ENCODE data around the gene MOB3B.

MOB3B gene

DNA sequence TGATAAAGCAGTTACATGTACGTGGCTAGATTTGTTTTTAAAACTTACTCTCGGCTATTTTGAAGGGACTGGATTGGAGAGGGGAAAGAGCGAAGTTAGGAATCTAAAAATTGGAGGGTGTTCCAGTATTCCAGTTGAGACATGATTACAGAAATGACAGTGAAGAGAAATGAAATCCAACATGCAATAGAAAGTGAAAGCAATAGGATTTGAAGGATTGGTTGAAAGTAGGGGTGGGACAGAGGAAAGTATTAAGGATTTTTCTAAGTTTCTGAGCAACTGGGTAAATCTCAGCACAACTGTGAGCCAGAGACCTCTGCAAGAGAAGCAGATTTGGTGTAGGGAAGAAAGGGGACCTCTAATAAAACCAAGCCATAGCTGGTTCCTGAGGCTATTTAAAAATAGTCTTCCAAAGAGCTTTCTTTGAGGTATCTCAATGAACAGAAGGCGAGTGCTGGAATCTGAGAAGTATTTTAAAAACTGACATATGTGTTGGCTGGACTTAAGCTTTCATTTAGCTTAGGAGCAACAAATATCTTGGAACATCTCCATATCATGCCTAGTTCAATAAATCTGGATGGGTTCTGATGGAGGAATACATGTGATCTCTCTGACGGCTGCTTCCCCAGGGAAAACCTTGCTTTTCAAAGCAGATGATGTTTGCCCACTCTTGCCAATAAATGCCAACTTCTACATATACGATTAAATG, 115.9 kb downstream of the MOB3B start:
- no peak for DNase-seq

DNA sequence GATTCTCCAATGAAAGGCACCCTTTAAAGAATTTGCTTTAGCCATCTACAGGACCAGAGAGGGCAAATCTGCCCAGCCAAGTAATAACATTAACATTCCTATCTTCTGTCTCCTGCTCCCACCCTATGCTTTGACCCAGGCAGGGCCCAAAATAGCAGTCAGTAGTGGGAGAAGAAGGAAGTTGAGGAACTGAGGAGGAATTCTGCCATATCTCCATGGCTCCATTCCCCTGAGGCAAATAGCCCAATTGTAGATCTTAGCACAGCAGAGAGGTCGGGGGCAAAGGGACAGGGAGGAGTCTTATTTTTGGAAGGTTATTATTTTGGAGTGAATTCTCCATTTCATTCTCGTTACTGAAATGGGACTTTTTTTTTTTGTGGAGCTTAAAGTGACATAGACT, 116.7 kb downstream of the MOB3B start:
- DNase-seq, result no peak

DNA sequence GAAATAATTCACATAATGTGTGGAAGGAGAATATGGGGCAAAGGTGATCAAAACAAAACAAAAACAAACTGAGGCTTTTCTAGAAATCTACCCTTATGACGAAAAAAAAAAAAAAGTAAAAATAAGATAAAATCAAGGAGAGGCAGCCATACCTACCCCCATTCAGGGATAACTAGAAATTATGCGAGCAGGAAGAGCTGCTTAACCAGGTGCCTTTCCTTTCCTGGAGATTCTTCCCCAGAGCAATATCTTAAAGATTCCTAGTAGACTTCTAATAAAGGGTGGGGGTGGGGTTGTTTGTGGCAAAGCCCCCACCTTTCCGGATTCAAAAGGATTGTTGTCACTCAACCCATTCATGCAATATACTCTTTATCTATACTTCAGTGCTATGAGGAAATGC, 117.5 kb downstream of the MOB3B start:
- DNase-seq, result no peak

DNA sequence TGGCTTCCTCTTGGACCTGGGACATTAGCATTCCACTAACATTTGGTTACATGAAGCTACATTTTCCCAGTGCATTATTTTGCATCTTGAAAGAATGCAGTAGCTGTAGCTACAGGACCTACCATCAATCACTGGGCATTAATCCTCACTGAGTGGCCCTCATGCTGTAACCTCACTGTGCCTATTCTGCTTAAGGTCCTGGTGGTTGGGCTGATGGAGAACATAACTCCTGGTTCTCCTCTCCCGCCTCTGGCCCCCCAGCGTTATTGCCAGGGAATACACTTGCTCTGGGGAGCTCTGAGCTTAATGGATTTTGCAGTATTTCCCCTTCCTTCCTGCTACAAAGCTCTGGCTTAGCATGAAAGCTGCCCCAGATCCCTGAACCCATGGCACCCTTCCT, 121.1 kb downstream of the MOB3B start:
- no peak for DNase-seq

DNA sequence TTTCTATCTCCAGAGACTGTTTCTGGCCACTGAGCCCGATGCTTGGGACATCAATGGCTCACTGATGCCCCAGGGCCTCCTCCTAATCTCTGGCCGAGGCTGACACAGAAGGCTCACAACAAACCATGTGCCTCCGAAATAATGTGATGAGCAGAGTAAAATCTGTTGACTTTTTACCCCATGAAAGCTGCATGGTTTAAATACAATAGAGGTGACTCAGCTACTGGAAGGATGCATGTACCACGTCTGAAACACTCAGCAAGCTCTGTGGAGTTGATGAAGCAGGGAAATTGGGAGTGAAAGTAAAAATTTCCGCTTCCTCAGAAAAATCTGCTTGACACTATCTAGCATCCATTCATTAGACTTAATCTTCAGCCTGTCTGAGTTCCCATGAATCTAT, 121.6 kb downstream of the MOB3B start:
- no peak for DNase-seq

DNA sequence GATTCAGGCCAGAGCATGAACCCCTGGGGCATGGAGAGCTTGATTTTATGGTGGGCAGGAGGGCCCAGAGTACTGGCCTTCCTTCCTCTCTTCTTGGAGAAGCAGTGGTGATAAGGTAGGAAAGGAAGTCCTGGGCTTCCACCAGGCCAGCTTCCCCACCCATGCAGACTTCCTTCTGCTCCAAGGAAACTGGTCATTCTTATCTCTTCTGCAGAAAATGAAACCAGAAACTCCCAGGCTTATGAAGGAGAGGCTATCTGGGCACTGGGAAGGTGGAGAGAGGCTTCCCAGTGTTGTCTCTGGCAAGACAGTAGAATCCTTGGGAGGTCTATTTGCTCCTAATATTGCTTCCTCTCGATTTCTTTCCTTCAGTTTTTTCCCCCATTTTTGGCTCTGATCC, 122.1 kb downstream of the MOB3B start:
- no peak for DNase-seq

DNA sequence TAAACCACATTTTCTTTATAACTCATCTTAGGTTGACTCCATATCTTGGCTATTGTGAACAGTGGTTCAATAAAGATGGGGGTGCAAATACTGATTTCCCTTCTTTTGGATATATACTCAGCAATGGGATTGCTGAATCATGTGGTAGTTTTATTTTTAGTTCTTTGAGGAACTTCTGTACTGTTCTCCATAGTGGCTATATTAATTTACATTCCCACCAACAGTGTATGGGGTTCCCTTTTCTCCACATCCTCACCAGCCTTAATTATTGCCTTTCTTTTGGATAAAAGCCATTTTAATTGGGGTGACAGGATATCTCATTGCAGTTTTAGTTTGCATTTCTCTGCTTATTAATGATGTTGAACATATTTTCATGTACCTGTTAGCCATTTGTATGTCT, 125.0 kb downstream of the MOB3B start:
- DNase-seq, result no peak

DNA sequence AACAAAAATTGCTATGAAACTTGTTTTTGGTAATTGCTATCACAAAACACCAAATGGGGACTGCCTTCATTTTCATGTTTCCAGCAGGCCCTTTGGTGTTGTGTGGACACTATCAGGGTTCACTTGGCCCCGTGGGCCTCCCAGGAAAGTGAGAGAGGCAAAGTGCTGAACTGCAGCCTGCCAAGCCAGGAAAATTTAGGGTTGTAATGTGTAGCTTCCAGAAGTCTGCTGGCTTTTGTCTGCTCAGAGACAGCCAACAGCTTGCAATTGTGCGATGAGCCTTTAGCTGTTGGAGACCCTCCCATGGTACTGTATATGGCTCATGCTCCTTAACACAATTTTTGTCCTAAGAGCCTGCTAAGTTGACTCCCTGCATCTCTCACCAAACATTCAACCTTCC, 127.0 kb downstream of the MOB3B start:
- no peak for DNase-seq

DNA sequence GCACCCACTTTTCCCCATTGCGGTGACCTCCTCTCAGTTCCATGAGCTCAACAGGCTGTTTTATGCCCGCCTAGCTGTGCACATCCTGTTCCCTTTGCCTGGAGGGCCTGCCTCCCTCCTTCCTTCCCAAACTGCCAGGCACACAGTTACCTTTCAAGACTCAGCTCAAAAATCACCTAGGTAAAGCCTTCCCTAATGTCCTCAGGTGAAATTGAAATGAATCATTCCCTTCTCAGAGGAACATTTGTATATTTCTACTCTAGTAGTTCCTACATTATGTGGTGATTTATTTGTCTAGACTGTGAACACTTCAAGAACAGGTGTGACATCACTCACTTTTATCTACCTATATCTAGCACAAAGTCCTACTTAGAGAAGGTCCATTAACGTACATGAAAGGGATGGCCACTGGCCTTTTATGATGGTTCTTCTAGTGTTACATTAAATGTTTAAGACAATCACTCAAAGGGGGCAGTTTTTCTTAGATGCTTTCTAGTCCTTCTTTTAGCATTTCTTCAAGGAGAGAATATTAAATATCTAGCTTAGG, 129.2 kb downstream of the MOB3B start:
- no peak for DNase-seq

DNA sequence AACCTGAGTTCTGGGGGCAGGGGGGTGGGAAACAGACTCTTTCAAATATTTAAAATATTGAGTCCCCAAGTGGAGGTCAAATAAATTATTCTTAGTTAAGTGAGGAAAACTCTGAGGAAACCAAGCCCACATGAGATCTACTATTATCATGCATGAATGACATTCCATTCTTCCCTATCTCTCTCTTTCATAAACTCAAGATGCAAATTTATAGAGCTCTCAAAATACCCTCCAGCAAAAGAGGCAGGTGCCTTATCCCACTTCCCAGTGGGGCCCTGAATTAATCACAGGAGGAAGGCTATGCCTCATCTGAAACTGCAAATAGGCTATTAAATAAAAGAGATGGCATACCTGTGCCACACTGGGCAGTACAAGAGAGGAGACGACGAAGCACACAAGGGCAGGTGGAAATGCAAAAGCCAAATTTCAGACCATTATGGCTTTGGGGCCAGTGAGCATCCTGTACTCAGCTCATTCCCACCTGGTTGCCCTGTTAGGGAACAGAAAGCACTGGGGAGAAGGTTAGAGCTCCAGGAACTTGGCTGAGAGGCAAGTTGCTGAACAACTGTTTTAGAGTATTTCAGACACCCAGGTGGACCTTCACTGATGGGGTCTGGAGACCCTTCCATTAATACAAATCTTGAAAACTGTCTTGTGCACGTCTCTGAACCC, 130.5 kb downstream of the MOB3B start:
- no peak for DNase-seq

DNA sequence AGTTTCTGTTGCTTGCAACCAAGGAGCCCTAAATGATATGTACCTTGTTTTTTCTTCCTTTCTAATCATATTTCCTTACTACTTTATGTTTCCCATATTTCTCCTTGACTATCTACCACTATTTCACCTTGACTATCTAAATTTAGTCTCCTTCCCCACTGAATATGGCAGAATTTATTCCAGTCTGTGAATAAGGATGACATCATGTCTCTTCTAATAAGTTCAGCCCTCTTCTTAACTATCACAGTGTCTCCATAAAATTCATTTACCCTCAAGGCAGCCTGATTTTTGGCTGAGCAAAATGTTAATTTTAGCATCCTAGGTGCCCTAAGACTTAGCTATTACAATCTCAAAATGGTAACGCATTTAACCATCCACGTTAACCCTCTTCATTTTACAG, 133.1 kb downstream of the MOB3B start:
- no peak for DNase-seq

DNA sequence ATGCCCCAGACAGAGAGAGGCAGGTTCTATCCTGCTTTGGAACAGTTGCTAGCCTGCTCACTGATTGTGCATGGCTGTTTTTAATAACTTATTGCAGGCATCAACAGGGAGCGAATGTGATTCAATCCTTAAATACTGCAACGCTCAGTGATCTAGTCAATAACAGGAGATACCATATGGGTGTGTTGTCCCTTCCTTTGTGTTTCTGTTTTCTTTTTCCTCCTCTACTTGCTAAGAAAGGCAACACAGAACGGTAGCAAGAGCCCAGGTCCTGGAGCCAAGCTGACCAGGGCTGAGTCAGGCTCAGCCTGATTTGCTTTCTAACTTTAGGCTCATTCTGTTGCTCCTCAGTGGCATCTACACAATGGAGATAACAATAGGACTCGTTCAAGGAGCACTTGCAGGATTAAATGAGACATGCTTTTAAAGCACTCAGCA, 134.1 kb downstream of the MOB3B start:
- DNase-seq, result no peak

DNA sequence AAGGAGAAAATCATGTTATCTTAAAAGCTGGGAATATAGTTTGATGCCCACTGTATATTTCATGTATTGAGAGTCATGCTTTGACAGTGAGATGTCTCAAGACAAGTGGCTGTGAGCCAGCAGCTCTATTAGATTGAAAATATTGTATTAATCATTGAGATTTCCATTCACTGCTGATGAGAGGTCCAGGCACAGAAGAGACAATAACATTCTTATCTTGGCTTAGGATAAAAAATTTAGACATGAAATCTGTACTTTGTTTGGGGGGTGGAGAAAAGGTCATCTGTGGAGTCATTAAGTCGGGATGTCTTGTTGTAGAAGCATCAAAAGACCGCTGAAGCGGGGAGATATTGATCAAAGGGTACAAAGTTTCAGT, 134.8 kb downstream of the MOB3B start:
- DNase-seq, result no peak

DNA sequence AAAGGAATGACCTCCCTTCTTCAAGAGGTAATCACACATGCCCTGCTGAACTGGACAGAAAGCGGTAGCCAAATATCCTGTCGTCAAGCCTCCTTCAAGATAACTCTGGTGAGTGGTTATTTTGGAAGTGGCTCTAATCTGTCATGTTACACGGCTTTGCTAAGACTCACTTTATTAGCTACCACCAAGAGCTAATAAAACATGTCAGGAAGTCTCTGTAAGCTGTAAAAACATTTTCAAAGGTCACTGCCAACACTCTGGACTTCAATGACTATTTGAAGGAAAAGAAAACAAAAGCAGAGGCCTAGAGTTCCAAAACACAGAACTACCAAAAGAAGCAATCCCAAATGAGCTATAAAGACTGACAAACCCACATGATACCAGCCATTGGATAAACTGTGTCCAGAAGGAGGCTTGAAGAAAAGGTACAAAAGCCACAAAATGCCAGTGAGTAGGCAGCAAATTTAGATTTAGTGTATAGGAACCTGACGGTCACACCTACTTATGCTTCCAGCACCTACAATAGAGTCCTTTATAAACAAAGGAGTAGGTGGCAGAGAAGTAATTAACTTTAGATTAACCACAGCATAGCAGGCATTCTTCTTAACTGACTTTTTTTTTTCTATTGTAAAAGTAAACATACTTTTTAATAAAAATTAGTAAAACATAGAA, 135.3 kb downstream of the MOB3B start:
- DNase-seq, result no peak

DNA sequence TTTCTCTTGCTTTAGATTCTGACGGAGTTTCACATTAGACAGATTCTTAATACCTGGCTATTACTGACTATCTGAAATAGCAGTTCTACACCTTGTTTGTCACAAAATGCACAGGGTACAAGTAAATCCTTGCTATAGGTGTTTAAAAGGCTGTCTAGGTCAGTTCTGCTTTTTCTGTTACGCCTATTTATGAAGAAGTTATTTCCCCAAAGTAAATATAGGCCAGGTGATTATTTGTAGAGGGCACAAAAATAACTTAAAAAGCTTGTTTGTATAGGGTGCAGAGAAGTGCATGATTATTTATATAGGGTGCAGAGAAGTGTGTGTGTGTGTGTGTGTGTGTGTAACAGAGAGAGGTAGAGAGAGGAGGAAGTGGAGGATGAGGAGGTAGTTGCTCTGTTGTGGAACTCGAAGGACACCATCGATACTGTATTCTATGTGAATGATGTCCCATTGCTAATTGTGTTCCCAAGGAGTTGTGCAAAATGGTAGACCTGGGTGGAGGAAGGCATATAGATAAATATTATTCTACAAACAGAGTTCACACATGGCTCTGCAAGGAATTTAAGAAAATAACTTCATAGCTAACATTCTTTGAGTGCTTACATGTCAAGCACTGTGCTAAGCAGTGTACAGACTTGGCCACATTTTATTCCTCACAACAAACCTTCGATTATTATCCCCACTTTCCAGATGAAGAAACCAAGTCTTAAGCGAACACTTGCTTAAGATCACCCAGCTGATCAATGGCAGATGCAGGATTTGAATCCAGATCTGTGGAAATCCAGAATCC, 136.4 kb downstream of the MOB3B start:
- no peak for DNase-seq

DNA sequence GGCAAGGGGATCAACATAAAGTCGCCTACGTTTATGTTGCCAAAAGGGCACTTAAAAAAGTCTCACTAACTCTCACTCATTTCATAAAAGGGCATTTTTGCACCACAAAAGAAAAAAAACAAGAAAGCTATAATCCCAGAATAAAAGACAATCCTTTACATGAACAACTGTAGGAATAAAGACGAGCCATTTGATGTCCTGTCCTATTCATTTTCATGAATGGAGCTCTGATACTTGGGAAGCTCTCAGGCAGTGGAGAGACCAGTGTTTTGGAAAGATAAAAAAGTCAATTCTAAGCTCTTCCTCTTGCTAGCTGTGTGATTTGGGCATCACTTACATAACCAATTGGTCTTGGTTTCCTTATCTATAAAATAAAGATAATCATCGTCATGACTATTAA, 137.2 kb downstream of the MOB3B start:
- no peak for DNase-seq

DNA sequence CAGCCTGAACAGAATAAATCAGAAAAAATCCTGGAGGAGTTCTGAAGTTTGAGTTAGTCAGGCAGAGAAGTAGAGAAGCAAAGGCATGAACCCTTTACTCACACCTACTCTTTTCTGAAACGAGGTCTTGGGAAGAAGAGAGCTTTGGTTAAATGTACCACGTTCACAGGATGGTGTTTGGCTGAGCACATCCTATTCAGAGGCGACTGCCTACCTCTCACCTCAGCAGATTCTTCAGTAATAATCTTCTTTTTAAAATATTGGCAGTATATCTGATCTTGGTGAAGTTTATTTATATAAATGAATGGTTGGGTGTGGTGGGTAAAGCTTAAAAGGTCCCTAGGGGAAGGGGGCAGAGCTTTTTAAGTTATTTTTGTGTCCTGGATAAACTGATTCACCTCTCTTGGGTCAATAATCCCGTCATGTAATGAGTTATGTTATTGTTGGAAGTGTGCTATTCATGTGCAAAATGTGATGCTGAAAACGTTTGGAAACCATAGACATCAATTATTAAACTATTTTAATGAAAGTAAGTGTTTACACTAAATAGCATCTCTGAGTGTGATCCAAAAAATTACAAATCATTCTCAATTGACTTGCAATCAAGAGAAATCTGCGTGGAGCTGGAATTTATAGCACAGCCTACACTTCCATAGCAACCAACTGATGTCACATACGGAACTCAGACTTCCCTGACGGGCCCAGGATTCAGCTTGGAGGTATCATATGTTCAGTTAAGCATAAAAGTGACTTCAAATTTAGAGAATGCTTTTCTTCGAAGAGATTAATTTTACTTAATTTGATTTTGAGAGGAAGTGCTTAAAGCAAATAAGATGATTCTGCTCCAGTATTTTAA, 138.3 kb downstream of the MOB3B start:
- no peak for DNase-seq

DNA sequence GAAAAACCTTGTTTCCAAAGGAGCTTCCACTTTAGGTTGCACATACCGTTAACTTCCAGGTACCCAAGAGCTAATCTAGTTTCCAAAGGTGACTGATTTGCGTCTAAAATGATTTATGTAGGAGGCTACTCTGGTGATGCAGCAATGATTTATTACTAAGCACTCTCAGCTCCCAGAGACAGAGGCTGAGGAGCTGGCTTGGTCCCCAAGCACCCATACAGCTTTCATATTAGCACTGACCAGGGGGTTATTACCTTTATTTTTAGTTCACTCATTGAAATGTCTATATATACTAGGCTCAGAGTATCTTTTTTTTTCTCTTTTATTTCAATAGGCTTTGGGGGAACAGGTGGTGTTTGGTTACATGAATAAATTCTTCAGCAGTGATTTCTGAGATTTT, 141.5 kb downstream of the MOB3B start:
- no peak for DNase-seq

DNA sequence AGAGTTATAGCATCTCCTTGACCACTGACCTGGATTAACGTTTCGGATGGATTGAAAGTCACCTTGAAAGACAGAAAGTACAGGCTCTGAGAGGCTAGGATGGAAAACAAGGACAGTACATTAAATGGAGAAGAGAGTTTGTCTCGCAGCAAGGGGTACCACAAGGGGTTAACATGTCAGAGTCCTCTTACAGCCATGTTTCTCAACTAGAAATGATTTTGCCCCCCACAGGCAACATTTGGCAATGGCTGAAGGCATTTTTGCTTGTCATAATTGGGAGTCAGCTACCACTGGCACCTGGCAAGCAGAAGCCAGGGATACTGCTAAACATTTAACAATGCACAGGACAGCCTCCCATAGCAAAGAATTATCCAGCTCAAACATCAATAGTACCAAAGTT, 141.9 kb downstream of the MOB3B start:
- DNase-seq, result no peak

DNA sequence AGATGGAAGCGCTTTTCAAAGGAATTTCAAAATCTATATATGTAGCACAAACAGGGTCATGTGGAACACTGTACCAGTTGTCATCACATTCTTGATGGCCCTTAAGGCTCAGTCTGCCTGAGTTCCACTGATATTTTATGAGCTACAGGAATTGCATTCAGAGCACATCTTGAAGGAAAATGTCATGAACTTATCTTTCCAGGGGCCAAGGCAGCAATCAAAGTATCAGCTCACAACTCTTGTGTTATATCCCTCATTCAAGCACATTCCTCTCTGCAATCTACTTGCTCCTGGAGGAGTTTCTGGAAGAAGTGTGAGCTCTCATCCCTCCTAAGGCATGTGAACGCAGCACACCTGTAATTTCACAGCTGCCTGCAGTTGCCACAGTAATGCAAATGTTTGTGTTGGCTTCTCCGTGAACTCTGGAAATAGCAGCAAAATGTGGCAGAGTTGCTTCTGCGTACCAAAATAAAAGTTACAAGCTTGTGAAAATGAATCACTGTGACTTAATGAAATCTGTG, 143.0 kb downstream of the MOB3B start:
- no peak for DNase-seq

DNA sequence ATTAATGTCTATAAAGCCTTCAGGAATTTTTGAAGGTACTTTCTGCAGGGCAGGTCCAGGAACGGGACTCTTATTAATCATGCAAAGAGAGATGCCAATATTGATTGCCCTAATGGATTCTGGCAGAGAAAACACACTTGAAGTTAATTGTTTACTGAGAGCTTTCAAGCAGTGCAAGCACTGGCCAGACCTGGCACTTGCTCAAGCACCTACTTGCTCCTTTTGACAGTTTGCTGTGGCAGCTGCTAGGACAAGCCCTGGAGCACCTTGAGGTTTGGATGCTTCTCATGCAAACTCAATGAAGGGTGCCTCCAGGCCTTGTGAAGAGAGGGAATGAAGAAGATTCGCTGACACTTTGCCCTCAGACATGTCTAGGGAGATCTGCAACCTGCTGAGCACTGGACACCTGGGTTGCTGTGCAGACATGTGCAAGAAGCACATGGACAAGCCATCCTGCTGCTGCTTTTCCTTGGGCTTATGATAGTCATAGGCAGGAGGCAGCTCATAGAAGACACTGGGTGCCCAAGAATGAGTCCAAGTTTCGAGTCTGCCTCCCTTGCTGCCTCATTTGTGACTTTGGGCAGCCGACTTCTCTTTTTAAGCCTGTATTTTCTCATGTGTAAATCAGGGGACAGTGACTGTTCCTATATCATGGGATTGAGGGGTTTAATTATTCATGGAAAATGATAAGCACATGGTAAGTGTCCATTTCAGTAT, 143.8 kb downstream of the MOB3B start:
- DNase-seq, result no peak
